ENCODE results near the gene OR10A6.

OR10A6 gene

GRCh38 chr11:7969756-7970646 lies 38.9 kb upstream of the OR10A6 start:
- Histone ChIP-seq H3K9ac (no peak overlapping the region), H3K27ac (no peak overlapping the region), H3K4me1 (no peaks in the 10 kb centered on the region), H3K9me3 (ENCODE audit: control insufficient read depth, low read length) (no peaks in the 10 kb centered on the region), H3K36me3 (ENCODE audit: control insufficient read depth, insufficient read depth, low read length) (no peaks in the 10 kb centered on the region), H2AFZ (no peak overlapping the region), H3K79me2 (no peaks in the 10 kb centered on the region), H3K4me2 (ENCODE audit: low read length) (no peak overlapping the region), H3K27me3 (ENCODE audit: control insufficient read depth, insufficient read depth, low read length) (no peaks in the 10 kb centered on the region), H3K4me3 (ENCODE audit: low read depth, low read length) (no peak overlapping the region)
- TF ChIP-seq CTCF (IDR thresholded peaks at IDR 0.05): no peak

GRCh38 chr11:7968686-7969085 lies 37.6 kb upstream of the OR10A6 start:
- Histone ChIP-seq H3K4me2 (ENCODE audit: low read length) (no peak overlapping the region), H3K9ac (no peak overlapping the region), H3K9me3 (ENCODE audit: control insufficient read depth, low read length) (no peaks in the 10 kb centered on the region), H3K79me2 (no peaks in the 10 kb centered on the region), H3K27ac (no peak overlapping the region), H3K4me1 (no peaks in the 10 kb centered on the region), H3K36me3 (ENCODE audit: control insufficient read depth, insufficient read depth, low read length) (no peaks in the 10 kb centered on the region), H2AFZ (no peak overlapping the region), H3K27me3 (ENCODE audit: control insufficient read depth, insufficient read depth, low read length) (no peaks in the 10 kb centered on the region), H3K4me3 (ENCODE audit: low read depth, low read length) (no peak overlapping the region)
- TF ChIP-seq CTCF (IDR thresholded peaks at IDR 0.05): no peak

GRCh38 chr11:7967826-7968225 lies 36.8 kb upstream of the OR10A6 start:
- Histone ChIP-seq H3K4me1 (no peaks in the 10 kb centered on the region), H3K27ac (no peak overlapping the region), H3K36me3 (ENCODE audit: control insufficient read depth, insufficient read depth, low read length) (no peaks in the 10 kb centered on the region), H3K79me2 (no peaks in the 10 kb centered on the region), H2AFZ (no peak overlapping the region), H3K27me3 (ENCODE audit: control insufficient read depth, insufficient read depth, low read length) (no peaks in the 10 kb centered on the region), H3K4me3 (ENCODE audit: low read depth, low read length) (no peak overlapping the region), H3K9me3 (ENCODE audit: control insufficient read depth, low read length) (no peaks in the 10 kb centered on the region), H3K4me2 (ENCODE audit: low read length) (no peak overlapping the region), H3K9ac (no peak overlapping the region)
- TF ChIP-seq CTCF (IDR thresholded peaks at IDR 0.05): no peak

- Histone ChIP-seq H3K4me3 (ENCODE audit: low read depth, low read length) (no peak overlapping the region), H3K9me3 (ENCODE audit: control insufficient read depth, low read length) (no peaks in the 10 kb centered on the region), H2AFZ (no peak overlapping the region), H3K27me3 (ENCODE audit: control insufficient read depth, insufficient read depth, low read length) (no peaks in the 10 kb centered on the region), H3K4me1 (no peaks in the 10 kb centered on the region), H3K36me3 (ENCODE audit: control insufficient read depth, insufficient read depth, low read length) (no peaks in the 10 kb centered on the region), H3K4me2 (ENCODE audit: low read length) (no peak overlapping the region), H3K27ac (no peak overlapping the region), H3K9ac (no peak overlapping the region), H3K79me2 (no peaks in the 10 kb centered on the region)
- TF ChIP-seq CTCF (IDR thresholded peaks at IDR 0.05): no peak
Measured at GRCh38 chr11:7967097-7967496, 36.0 kb upstream of the OR10A6 start.

- Histone ChIP-seq H2AFZ (no peak within 1 kb of the TSS), H3K36me3 (ENCODE audit: control insufficient read depth, insufficient read depth, low read length) (no peaks in the 10 kb centered on the region), H3K27me3 (ENCODE audit: control insufficient read depth, insufficient read depth, low read length) (no peaks in the 10 kb centered on the region), H3K4me3 (ENCODE audit: low read depth, low read length) (no peak within 1 kb of the TSS), H3K9me3 (ENCODE audit: control insufficient read depth, low read length) (no peaks in the 10 kb centered on the region), H3K4me1 (no peaks in the 10 kb centered on the region), H3K9ac (no peak within 1 kb of the TSS), H3K27ac (no peak within 1 kb of the TSS), H3K4me2 (ENCODE audit: low read length) (no peak within 1 kb of the TSS), H3K79me2 (no peaks in the 10 kb centered on the region)
- TF ChIP-seq CTCF (IDR thresholded peaks at IDR 0.05): no peak
Measured at GRCh38 chr11:7965386-7965785, 34.3 kb upstream of the OR10A6 start, which contains the start of gene NLRP10. NLRP10 (minus strand) TSS chr11:7965447; CDS start chr11:7963495, 1,952 bp downstream.

Data from parathyroid adenoma (tissue), 2 donors.